T-helper 1 cell treated with Interleukin-12 subunit alpha and Interleukin-12 subunit beta and Interleukin-4 antibody, amounts not matched to agents 30 μg/mL and 1 μg/mL, for 36 hours (primary cell): ENCODE measurements around the gene TOMM20.
A peak's percentile ranks its signal among the peaks of the same experiment; 100 is the strongest.

Source experiments
- H3K27ac Mint-ChIP-seq: one replicate; pipeline ENCODE4 v1.8.0; 2021; ENCODE audit warnings: mild to moderate bottlenecking, mixed read lengths
- H3K27me3 Mint-ChIP-seq: one replicate; pipeline ENCODE4 v1.8.0; 2021; ENCODE audit warnings: low read depth, mixed read lengths
- H3K36me3 Mint-ChIP-seq: one replicate; pipeline ENCODE4 v1.8.0; 2021; ENCODE audit warnings: low read depth, mixed read lengths
- H3K4me1 Mint-ChIP-seq: one replicate; pipeline ENCODE4 v1.8.0; 2021; ENCODE audit warnings: low read depth, mixed read lengths
- H3K4me3 Mint-ChIP-seq: one replicate; pipeline ENCODE4 v1.8.0; 2021; ENCODE audit warnings: mild to moderate bottlenecking, moderate library complexity, mixed read lengths
- H3K9me3 Mint-ChIP-seq: one replicate; pipeline ENCODE4 v1.8.0; 2021; ENCODE audit warnings: mixed read lengths

The TOMM20 gene

GRCh38 chr1:235124665-235125064 is 4.0 kb downstream of the TOMM20 start:
- H3K9me3 Mint-ChIP-seq = no peaks in the 10 kb centered on the region
- H3K4me3 Mint-ChIP-seq = peak overlapping the region; percentile 54
- H3K27me3 Mint-ChIP-seq = no peaks in the 10 kb centered on the region
- peaks cover 44% of the 10 kb centered on the region for H3K4me1 Mint-ChIP-seq
- H3K27ac Mint-ChIP-seq = peak overlapping the region; percentile 80
- H3K36me3 Mint-ChIP-seq = peaks cover 37% of the 10 kb centered on the region

GRCh38 chr1:235124111-235124510 is 4.5 kb downstream of the TOMM20 start:
- Mint-ChIP-seq H3K4me3 (peak overlapping the region; percentile 54), H3K36me3 (peaks cover 42% of the 10 kb centered on the region), H3K27me3 (no peaks in the 10 kb centered on the region), H3K27ac (peak overlapping the region; percentile 80), H3K9me3 (no peaks in the 10 kb centered on the region), H3K4me1 (peaks cover 42% of the 10 kb centered on the region)

GRCh38 chr1:235122348-235122747 is 6.3 kb downstream of the TOMM20 start:
- Mint-ChIP-seq H3K4me1 (peaks cover 35% of the 10 kb centered on the region), H3K4me3 (no peak overlapping the region), H3K27ac (no peak overlapping the region)

GRCh38 chr1:235113183-235113917 is 15.3 kb downstream of the TOMM20 start:
- Mint-ChIP-seq H3K36me3 (peaks cover 51% of the 10 kb centered on the region), H3K27ac (peak overlapping the region; percentile 0)

More at GRCh38 chr1:235122348-235122747, 6.3 kb downstream of the TOMM20 start:
- Mint-ChIP-seq H3K36me3 (peaks cover 46% of the 10 kb centered on the region), H3K9me3 (no peaks in the 10 kb centered on the region), H3K27me3 (no peaks in the 10 kb centered on the region)

GRCh38 chr1:235112297-235113182 is 16.1 kb downstream of the TOMM20 start:
- H3K4me1 Mint-ChIP-seq = peaks cover 6% of the 10 kb centered on the region
- no peak overlapping the region for H3K4me3 Mint-ChIP-seq
- H3K9me3 Mint-ChIP-seq = no peaks in the 10 kb centered on the region
- H3K27me3 Mint-ChIP-seq = no peaks in the 10 kb centered on the region
- H3K27ac Mint-ChIP-seq = no peak overlapping the region
- peaks cover 51% of the 10 kb centered on the region for H3K36me3 Mint-ChIP-seq

More at GRCh38 chr1:235113183-235113917, 15.3 kb downstream of the TOMM20 start:
- Mint-ChIP-seq H3K4me1 (peaks cover 6% of the 10 kb centered on the region), H3K9me3 (no peaks in the 10 kb centered on the region), H3K4me3 (no peak overlapping the region), H3K27me3 (no peaks in the 10 kb centered on the region)

- H3K36me3 Mint-ChIP-seq = peaks cover 58% of the 10 kb centered on the region
- H3K4me3 Mint-ChIP-seq = no peak overlapping the region
- peaks cover 12% of the 10 kb centered on the region for H3K4me1 Mint-ChIP-seq
- no peaks in the 10 kb centered on the region for H3K27me3 Mint-ChIP-seq
- no peak overlapping the region for H3K27ac Mint-ChIP-seq
- no peaks in the 10 kb centered on the region for H3K9me3 Mint-ChIP-seq
Observed at GRCh38 chr1:235111107-235111506, 17.5 kb downstream of the TOMM20 start.

GRCh38 chr1:235108876-235109275 is 19.8 kb downstream of the TOMM20 start:
- H3K27ac Mint-ChIP-seq = no peak overlapping the region
- peaks cover 47% of the 10 kb centered on the region for H3K36me3 Mint-ChIP-seq
- H3K9me3 Mint-ChIP-seq = no peaks in the 10 kb centered on the region
- H3K4me3 Mint-ChIP-seq = no peak overlapping the region
- H3K4me1 Mint-ChIP-seq = peaks cover 25% of the 10 kb centered on the region
- H3K27me3 Mint-ChIP-seq = no peaks in the 10 kb centered on the region

- peaks cover 43% of the 10 kb centered on the region for H3K36me3 Mint-ChIP-seq
- no peak overlapping the region for H3K27ac Mint-ChIP-seq
- H3K4me3 Mint-ChIP-seq = no peak overlapping the region
- H3K9me3 Mint-ChIP-seq = no peaks in the 10 kb centered on the region
- H3K4me1 Mint-ChIP-seq = peaks cover 23% of the 10 kb centered on the region
- no peaks in the 10 kb centered on the region for H3K27me3 Mint-ChIP-seq
Observed at GRCh38 chr1:235108185-235108593, 20.4 kb downstream of the TOMM20 start.

- Mint-ChIP-seq H3K27ac (no peak overlapping the region), H3K36me3 (peaks cover 37% of the 10 kb centered on the region), H3K9me3 (no peaks in the 10 kb centered on the region)
Observed at GRCh38 chr1:235107368-235108184, 21.1 kb downstream of the TOMM20 start.

GRCh38 chr1:235106457-235106856 is 22.2 kb downstream of the TOMM20 start:
- Mint-ChIP-seq H3K27ac (peak overlapping the region; percentile 55), H3K36me3 (peaks cover 35% of the 10 kb centered on the region), H3K4me3 (no peak overlapping the region), H3K9me3 (no peaks in the 10 kb centered on the region), H3K27me3 (no peaks in the 10 kb centered on the region), H3K4me1 (peaks cover 35% of the 10 kb centered on the region)

More at GRCh38 chr1:235107368-235108184, 21.1 kb downstream of the TOMM20 start:
- Mint-ChIP-seq H3K27me3 (no peaks in the 10 kb centered on the region), H3K4me3 (no peak overlapping the region), H3K4me1 (peaks cover 28% of the 10 kb centered on the region)

- Mint-ChIP-seq H3K27me3 (no peaks in the 10 kb centered on the region), H3K27ac (peak overlapping the region; percentile 78), H3K4me1 (peaks cover 36% of the 10 kb centered on the region), H3K4me3 (peak overlapping the region; percentile 52), H3K36me3 (peaks cover 29% of the 10 kb centered on the region), H3K9me3 (no peaks in the 10 kb centered on the region)
Observed at GRCh38 chr1:235105051-235106043, 23.3 kb downstream of the TOMM20 start.

GRCh38 chr1:235102993-235103411 is 25.6 kb downstream of the TOMM20 start:
- no peaks in the 10 kb centered on the region for H3K27me3 Mint-ChIP-seq
- no peak overlapping the region for H3K27ac Mint-ChIP-seq
- H3K4me3 Mint-ChIP-seq = peak overlapping the region; percentile 5
- H3K9me3 Mint-ChIP-seq = no peaks in the 10 kb centered on the region
- H3K4me1 Mint-ChIP-seq = peaks cover 36% of the 10 kb centered on the region
- H3K36me3 Mint-ChIP-seq = peaks cover 13% of the 10 kb centered on the region

GRCh38 chr1:235102259-235102582 is 26.4 kb downstream of the TOMM20 start:
- peaks cover 9% of the 10 kb centered on the region for H3K36me3 Mint-ChIP-seq
- H3K9me3 Mint-ChIP-seq = no peaks in the 10 kb centered on the region
- H3K4me1 Mint-ChIP-seq = peaks cover 36% of the 10 kb centered on the region
- no peaks in the 10 kb centered on the region for H3K27me3 Mint-ChIP-seq
- H3K4me3 Mint-ChIP-seq = no peak overlapping the region
- no peak overlapping the region for H3K27ac Mint-ChIP-seq
